Left renal cortex interstitium (tissue), 4 donors: ENCODE results near the gene TNF. TPM values are rescaled to one million over a fixed set of nuclear protein-coding genes. Genes with fewer than 3 reads are reported as not detected.
A peak's percentile ranks its signal among the peaks of the same experiment; 100 is the strongest.

Experiments
- DNase-seq, 4 donors: peaks; one replicate each; pipeline ENCODE4 v3.0.0-alpha.2; 2013; ENCODE audit warnings: low read depth in 4 of 4, low spot score in 2 of 4, missing footprints in 1 of 4
- polyA plus RNA-seq, 4 donors: library from polyadenylated mRNA; unstranded; fragments of 120-200 nt; gene quantifications; one replicate each; pipeline ENCODE4 v1.2.1, GENCODE V29; 2013; ENCODE audit not compliant: insufficient read length in 4 of 4

TNF gene
- polyA plus RNA-seq, 4 donors: 0.49 TPM; not detected in 3

GRCh38 chr6:31572041-31572911 is 3.1 kb upstream of the TNF start, which contains the start of gene LTA:
LTA (plus strand) TSS chr6:31572289; CDS start chr6:31572743, 454 bp downstream.
- no peak for DNase-seq

DNA sequence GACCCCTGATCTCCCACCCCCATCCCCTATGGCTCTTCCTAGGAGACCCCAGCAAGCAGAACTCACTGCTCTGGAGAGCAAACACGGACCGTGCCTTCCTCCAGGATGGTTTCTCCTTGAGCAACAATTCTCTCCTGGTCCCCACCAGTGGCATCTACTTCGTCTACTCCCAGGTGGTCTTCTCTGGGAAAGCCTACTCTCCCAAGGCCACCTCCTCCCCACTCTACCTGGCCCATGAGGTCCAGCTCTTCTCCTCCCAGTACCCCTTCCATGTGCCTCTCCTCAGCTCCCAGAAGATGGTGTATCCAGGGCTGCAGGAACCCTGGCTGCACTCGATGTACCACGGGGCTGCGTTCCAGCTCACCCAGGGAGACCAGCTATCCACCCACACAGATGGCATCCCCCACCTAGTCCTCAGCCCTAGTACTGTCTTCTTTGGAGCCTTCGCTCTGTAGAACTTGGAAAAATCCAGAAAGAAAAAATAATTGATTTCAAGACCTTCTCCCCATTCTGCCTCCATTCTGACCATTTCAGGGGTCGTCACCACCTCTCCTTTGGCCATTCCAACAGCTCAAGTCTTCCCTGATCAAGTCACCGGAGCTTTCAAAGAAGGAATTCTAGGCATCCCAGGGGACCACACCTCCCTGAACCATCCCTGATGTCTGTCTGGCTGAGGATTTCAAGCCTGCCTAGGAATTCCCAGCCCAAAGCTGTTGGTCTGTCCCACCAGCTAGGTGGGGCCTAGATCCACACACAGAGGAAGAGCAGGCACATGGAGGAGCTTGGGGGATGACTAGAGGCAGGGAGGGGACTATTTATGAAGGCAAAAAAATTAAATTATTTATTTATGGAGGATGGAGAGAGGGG is 1.9 kb upstream of the TNF start:
- DNase-seq: no peak

DNA sequence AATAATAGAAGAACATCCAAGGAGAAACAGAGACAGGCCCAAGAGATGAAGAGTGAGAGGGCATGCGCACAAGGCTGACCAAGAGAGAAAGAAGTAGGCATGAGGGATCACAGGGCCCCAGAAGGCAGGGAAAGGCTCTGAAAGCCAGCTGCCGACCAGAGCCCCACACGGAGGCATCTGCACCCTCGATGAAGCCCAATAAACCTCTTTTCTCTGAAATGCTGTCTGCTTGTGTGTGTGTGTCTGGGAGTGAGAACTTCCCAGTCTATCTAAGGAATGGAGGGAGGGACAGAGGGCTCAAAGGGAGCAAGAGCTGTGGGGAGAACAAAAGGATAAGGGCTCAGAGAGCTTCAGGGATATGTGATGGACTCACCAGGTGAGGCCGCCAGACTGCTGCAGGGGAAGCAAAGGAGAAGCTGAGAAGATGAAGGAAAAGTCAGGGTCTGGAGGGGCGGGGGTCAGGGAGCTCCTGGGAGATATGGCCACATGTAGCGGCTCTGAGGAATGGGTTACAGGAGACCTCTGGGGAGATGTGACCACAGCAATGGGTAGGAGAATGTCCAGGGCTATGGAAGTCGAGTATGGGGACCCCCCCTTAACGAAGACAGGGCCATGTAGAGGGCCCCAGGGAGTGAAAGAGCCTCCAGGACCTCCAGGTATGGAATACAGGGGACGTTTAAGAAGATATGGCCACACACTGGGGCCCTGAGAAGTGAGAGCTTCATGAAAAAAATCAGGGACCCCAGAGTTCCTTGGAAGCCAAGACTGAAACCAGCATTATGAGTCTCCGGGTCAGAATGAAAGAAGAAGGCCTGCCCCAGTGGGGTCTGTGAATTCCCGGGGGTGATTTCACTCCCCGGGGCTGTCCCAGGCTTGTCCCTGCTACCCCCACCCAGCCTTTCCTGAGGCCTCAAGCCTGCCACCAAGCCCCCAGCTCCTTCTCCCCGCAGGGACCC is 981 bp upstream of the TNF start:
- no peak for DNase-seq

DNA sequence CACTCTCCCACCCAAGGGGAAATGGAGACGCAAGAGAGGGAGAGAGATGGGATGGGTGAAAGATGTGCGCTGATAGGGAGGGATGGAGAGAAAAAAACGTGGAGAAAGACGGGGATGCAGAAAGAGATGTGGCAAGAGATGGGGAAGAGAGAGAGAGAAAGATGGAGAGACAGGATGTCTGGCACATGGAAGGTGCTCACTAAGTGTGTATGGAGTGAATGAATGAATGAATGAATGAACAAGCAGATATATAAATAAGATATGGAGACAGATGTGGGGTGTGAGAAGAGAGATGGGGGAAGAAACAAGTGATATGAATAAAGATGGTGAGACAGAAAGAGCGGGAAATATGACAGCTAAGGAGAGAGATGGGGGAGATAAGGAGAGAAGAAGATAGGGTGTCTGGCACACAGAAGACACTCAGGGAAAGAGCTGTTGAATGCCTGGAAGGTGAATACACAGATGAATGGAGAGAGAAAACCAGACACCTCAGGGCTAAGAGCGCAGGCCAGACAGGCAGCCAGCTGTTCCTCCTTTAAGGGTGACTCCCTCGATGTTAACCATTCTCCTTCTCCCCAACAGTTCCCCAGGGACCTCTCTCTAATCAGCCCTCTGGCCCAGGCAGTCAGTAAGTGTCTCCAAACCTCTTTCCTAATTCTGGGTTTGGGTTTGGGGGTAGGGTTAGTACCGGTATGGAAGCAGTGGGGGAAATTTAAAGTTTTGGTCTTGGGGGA is 754 bp downstream of the TNF start:
- DNase-seq: no peak

- no peak for DNase-seq
Measured at GRCh38 chr6:31576897-31577578, 1.7 kb downstream of the TNF start.

GRCh38 chr6:31577579-31577966 is 2.2 kb downstream of the TNF start:
- DNase-seq: no peak

GRCh38 chr6:31578184-31579118 is 3.1 kb downstream of the TNF start:
- no peak for DNase-seq

- no peak for DNase-seq
Measured at GRCh38 chr6:31579119-31579505, 3.7 kb downstream of the TNF start.

GRCh38 chr6:31579546-31580437 is 4.4 kb downstream of the TNF start:
- DNase-seq: no peak

DNA sequence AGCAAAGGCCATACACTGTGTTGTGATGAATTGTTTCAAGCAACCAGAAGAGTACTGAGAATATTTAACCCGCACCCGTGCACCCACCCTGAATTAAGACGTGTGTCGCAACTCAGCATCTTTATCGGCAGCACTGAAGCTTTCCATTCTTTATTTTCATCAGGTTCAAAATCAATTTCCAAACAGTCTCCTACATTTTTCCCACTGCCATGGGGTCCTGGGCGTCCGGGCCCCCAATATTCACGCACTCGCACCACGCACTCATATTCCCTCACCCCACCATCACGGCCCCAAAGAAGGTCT is 5.0 kb downstream of the TNF start:
- DNase-seq: no peak

DNA sequence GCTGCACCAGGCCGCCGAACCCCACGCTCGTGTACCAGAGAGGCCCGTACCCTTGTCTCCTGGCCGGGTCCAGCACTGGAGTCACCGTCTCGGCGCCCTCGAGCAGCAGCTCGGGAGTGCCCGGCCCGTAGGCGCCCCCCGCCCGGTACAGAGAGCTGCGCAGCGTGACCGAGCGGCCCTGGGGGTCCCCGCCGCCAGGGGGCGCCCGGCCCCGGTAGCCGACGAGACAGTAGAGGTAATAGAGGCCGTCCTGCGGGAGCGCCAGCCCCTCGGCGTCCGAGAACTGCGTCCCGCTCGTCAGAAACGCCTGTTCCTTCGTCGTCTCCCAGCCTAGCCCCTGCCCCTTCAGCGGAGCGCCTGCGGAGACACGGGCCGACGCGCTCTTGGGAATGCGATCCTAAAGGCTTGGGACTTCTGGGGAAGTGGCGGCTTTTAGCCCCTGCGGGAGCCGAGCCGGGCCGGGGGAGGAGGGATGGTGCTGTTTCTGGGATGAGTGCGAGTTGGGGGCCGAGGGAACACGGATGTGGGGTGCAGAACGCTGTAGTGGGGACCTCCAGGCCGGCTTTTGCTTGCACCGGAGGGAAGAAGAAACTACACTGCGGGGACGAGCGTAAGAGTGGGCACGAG is 5.6 kb downstream of the TNF start:
- peak; percentile 63 to 80 (median 73) for DNase-seq

DNA sequence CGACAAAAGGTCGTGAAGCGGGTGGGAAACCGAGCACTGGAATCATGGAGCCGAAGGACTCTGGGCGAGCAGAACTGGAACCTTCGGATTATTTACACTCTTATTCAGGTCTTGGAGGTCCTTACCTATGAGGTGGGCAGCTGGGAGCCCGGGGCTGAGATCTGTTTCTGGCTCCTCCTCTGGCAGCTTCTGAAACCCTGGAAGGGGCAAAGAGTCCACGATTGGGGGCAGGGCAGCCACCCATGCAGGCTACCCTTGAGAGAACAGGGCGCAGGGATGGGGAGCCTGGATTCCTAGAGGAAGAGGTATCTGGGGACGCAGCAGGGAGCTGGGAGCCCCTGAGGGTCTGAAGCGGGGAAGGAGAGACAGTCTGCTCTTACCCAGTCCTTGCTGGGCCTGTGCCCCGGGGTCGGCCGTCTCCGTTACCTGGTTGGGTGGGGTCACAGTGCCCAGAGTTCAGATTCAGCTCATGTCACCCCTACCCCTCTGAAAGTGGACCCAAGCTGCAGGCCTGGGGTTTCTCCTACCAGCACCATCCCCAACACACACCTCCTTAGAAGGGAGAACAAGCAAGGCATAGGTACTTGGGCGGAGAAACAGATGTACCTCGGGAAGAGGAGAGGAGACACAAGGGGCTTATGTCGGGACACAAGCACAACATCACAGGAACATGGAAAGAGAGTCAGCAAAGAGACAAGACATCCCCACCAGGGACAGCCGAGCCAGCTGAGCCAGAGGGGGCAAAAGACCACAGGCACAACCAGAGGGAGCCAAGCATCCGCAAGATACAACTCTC is 6.3 kb downstream of the TNF start:
- DNase-seq: peak in 1 of 4 donors; percentile 28

DNA sequence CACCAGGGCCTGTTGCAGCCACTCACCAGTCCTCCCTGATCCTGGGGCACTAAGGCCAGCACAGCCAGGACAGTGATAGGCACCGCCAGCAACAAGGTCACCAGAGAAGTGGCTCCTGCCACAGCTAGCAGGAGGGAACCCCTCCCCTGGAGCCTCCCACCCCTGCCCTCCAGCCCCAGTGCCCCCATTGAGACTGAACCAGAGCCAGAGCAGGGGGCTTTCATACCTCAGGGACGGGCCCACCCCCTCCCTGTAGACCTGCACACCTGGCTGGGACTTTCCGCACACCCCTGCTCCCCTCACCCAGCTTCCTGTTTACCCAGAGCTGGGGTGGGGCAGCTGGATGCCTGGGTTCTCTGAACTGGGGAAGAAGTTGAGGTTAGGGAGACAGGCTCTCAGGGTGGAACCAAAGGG is 6.9 kb downstream of the TNF start, which contains the start of gene LTB:
Gene LTB, minus strand, starts transcription at position 195 of the 414 bp plus-strand sequence. Its CDS starts 7 bp downstream, at position 188.
- DNase-seq: no peak

DNA sequence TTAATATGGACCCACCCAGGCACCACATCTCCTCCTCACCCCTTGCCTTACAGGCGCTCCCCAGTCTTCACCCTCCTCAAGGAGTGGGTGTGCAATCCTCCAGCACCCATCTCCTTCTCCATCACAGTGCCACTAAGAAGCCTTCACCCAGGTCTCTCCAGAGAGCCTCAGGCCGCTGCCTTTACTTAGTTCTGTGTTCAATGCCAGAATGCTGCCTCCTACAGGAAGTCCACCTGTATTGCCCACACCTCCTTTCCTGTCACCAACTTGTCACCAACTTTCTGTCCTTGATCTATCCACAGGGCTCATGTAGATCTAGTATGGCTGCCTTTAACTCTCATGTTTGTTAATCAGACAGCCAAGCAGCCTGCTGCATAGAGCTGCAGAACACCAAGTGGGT is 10.1 kb downstream of the TNF start:
- DNase-seq: no peak

DNA sequence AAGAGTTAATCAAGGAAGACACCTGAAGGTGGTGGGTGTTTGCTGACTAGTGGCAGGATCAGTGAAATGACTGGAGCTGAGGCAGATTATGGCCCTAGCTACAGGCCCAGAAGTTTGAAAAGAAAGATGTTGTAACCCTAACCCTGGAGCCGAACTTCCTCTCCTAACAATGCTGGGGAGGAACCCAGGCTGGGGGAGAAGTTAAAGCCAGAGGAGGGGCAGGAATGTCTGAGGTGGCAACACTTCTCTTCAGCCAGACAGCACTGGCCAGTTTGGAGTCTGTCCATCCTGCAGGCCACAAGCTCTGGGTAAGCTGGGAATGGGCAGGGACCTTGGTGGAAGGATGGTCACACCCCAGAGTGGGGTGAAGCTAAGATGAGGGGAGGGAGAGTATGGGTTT is 10.6 kb downstream of the TNF start, which contains the start of gene LST1:
Gene LST1, plus strand, starts transcription at position 270 of the 400 bp plus-strand sequence. CDS start 1,023 bp downstream, outside the sequence.
- DNase-seq: no peak
